ENCODE data around the gene GDPD4.

GRCh38 chr11:77269484-77270123 is 31.9 kb downstream of the GDPD4 start:
- no peak for TF ChIP-seq MAX (IDR thresholded peaks at IDR 0.05; ENCODE audit: low read depth, low read length)
- no peak for TF ChIP-seq CTCF (IDR thresholded peaks at IDR 0.05; ENCODE audit: low read depth, low read length)

Measured in NB4 (cell line).